ENCODE data around the gene MEF2C.

Gene MEF2C

GRCh38 chr5:88683506-88684135 lies 199.4 kb downstream of the MEF2C start:
- DNase-seq: no peak

- DNase-seq: no peak
Measured at GRCh38 chr5:88682881-88683361, 200.1 kb downstream of the MEF2C start.

- no peak for DNase-seq
Measured at GRCh38 chr5:88682131-88682530, 200.9 kb downstream of the MEF2C start.

GRCh38 chr5:88681211-88681803 lies 201.7 kb downstream of the MEF2C start:
- DNase-seq: no peak

GRCh38 chr5:88680253-88681132 lies 202.5 kb downstream of the MEF2C start:
- DNase-seq: no peak

GRCh38 chr5:88679638-88680037 lies 203.3 kb downstream of the MEF2C start:
- no peak for DNase-seq

GRCh38 chr5:88678770-88679381 lies 204.1 kb downstream of the MEF2C start:
- no peak for DNase-seq

- no peak for DNase-seq
Measured at GRCh38 chr5:88677943-88678769, 204.8 kb downstream of the MEF2C start.

- no peak for DNase-seq
Measured at GRCh38 chr5:88677376-88677895, 205.5 kb downstream of the MEF2C start.

- DNase-seq: no peak
Measured at GRCh38 chr5:88676637-88677375, 206.2 kb downstream of the MEF2C start.

GRCh38 chr5:88675708-88676636 lies 207.0 kb downstream of the MEF2C start:
- DNase-seq: no peak

- DNase-seq: no peak
Measured at GRCh38 chr5:88675168-88675707, 207.7 kb downstream of the MEF2C start.

- no peak for DNase-seq
Measured at GRCh38 chr5:88674356-88675167, 208.4 kb downstream of the MEF2C start.

GRCh38 chr5:88673253-88674105 lies 209.5 kb downstream of the MEF2C start:
- DNase-seq: no peak

- no peak for DNase-seq
Measured at GRCh38 chr5:88672644-88673252, 210.2 kb downstream of the MEF2C start.

GRCh38 chr5:88671505-88672499 lies 211.2 kb downstream of the MEF2C start:
- DNase-seq: no peak
